Stimulated activated CD4-positive, alpha-beta T cell treated with anti-CD3 and anti-CD28 coated beads, TNF-alpha, amount 100 ng/mL, for 48 hours (primary cell): ENCODE data around the gene LRRC49.
"Not testable (repeated sequence)": the region's sequence is repeated elsewhere in the genome, so short reads cannot be mapped to it uniquely, and the experiment has no call there.

Source experiments
- DNase-seq, 3 donors: peaks; one replicate each; pipeline ENCODE4 v3.0.0-alpha.2; 2020; ENCODE audit warnings: low read depth in 3 of 3

Gene LRRC49

GRCh38 chr15:70976851-70977250 lies 84.2 kb downstream of the LRRC49 start:
- no peak for DNase-seq

GRCh38 chr15:70995383-70995970 lies 102.9 kb downstream of the LRRC49 start:
- no peak for DNase-seq

- no peak for DNase-seq
Measured at GRCh38 chr15:70998319-70998718, 105.7 kb downstream of the LRRC49 start.

DNA sequence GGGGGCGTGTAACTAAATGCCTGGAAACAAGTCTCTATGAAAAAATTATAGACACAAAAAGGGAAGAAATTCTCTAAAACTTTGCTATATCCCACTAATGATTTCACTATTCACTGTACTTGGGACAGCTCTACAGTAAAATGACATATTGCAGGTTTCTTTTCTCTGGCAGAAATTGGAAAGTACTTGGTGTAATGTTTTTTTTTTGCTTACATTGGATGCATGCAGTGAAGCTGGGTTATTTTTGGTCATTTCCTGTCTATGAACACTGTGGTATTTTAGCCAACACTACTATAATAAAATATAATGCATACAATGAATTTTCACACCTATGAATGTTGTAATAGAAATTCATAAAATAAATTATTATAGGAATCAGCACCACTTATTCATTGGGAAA lies 109.7 kb downstream of the LRRC49 start:
- no peak for DNase-seq

GRCh38 chr15:71003319-71003718 lies 110.7 kb downstream of the LRRC49 start:
- DNase-seq: no peak

DNA sequence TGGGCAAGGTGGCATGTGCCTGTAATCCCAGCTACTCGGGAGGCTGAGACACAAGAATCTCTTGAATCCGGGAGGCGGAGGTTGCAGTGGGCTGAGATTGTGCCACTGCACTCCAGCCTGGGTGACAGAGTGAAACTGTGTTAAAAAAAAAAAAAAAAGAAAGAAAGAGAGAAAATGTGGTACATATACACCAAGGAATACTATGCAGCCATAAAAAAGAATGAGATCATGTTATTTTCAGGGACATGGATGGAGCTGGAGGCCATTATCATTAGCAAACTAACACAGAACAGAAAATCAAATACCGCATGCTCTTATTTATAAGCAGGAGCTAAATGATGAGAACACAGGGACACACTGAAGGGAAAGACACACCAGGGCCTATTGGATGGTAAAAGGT lies 111.9 kb downstream of the LRRC49 start:
- DNase-seq: not testable (repeated sequence)

- DNase-seq: no peak
Measured at GRCh38 chr15:71005895-71006294, 113.3 kb downstream of the LRRC49 start.

GRCh38 chr15:71008250-71008870 lies 115.7 kb downstream of the LRRC49 start:
- no peak for DNase-seq

GRCh38 chr15:71010472-71010871 lies 117.8 kb downstream of the LRRC49 start:
- no peak for DNase-seq

- DNase-seq: no peak
Measured at GRCh38 chr15:71010997-71011396, 118.4 kb downstream of the LRRC49 start.

- no peak for DNase-seq
Measured at GRCh38 chr15:71011503-71012155, 119.0 kb downstream of the LRRC49 start.

DNA sequence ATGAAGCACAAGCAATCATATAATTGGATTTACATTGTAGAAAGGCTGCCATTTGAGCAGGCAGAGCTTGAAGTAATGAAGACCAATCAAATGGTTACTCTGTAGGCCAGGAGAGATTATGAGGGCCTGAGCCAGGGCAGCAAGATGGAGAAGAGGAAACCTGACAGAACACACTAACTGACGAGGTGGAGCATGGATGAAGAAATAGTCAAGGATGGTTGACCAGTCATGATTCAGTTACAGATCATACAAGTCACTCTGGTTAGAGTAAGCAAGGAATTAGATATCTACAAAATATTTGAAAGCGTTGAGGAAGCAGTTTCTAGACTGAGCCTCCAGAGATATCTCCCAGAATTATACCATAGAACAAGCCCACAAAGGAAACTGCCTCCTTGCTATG lies 120.8 kb downstream of the LRRC49 start:
- no peak for DNase-seq

DNA sequence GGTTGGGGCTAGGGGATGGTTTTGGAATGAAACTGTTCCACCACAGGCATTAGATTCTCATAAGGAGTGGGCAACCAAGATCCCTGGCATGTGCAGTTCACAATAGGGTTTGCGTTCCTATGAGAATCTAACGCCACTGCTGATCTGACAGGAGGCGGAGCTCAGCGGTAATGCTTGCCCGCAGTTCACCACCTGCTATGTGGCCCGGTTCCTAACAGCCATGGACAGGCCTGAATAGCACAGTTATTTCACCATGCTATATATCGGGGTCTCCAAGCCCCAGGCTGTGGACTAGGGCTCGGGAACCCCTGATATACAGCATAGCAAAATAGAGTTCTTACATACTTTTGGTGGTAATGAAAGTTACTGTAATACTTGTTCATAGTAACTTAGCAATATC lies 122.7 kb downstream of the LRRC49 start:
- DNase-seq: no peak

GRCh38 chr15:71031232-71031631 lies 138.6 kb downstream of the LRRC49 start:
- DNase-seq: not testable (repeated sequence)

DNA sequence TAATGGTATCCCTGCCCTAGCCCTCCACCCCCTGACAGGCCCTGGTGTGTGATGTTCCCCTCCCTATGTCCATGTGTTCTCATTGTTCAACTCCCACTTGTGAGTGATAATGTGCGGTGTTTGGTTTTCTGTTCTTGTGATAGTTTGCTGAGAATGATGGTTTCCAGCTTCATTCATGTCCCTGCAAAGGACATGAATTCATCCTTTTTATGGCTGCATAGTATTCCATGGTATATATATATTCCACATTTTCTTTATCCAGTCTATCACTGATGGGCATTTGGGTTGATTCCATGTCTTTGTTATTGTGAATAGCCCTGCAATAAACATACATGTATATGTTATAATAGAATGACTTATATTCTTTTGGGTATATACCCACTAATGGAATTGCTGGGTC lies 142.9 kb downstream of the LRRC49 start:
- not testable (repeated sequence) for DNase-seq

- DNase-seq: no peak
Measured at GRCh38 chr15:71042356-71042922, 149.8 kb downstream of the LRRC49 start.

GRCh38 chr15:71043373-71043772 lies 150.7 kb downstream of the LRRC49 start:
- DNase-seq: no peak

- no peak for DNase-seq
Measured at GRCh38 chr15:71044006-71044405, 151.4 kb downstream of the LRRC49 start.

- DNase-seq: not testable (repeated sequence)
Measured at GRCh38 chr15:71046146-71046545, 153.5 kb downstream of the LRRC49 start.

DNA sequence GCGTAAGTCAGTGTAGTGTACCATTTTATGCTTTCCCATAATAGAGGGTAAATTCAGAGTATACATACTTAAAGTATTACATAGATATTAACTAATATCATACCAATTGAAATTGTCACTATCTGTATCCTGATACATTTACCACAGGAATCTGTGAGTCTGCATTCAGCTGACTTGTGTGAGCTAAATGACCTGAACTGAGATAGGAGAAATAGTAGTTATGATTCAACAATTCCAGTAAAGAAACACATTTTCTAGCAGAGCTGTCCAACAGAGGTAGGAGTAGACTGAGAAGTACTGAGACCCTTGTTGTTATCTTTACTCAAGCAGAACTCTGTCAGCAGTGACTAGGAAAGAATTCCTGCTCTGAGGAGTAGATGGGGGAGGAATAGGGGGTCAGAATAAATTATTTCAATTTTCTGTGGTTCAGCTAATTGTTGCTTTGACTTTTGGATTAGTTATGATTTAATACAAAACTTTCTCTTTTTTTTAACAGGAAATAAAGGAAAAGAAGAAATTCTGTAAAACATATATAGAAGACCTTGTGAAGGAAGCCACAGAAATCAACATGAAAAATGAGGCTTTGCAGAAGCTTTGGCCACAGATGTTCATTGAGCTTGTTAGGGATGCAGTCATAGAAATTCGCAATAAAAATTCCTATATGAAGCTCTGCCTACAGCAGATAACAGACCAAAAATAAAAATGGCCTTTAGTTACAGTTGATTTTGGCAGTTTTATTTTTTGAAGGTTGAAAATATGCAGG lies 156.5 kb downstream of the LRRC49 start:
- DNase-seq: no peak

DNA sequence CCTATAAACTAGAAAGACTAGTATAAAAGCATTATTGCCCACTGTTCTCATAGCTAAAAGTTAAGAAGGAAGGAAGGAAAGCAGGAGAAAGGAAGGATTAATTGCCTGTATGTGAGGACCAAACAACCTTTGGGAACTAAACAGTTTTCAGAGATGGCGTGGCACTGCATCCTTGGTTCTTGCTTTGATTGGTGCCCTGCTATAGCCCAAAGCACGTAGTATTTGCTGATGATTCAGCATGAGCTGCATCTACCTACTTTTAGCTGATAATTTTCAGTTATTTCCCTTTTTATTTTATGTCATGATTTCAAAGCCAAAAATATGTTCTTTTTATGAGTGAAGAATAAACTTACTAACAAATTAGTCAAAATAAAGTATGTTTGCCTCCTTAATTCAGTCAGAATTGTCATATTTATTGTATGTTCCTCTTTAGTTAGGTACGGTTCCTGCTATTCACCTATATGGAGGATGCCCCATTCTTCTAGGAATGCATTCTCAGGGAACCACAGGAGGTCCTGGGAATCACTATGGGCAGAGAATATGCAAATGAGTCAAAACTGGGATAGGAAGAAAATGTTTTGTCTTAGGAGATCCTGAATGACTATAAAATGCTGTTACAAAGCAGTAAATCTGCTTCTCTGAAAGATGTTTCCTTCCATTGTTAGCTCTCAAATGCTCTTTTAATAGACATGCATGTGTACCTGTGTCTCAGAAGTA lies 157.2 kb downstream of the LRRC49 start:
- DNase-seq: no peak

GRCh38 chr15:71050461-71050860 lies 157.8 kb downstream of the LRRC49 start:
- no peak for DNase-seq
